K562 (cell line): ENCODE measurements around the gene RHOF. TPM values are rescaled to one million over a fixed set of nuclear protein-coding genes. Genes with fewer than 3 reads are reported as not detected.

Source experiments
- C11orf30 ChIP-seq: fragments of 450-650 bp; IDR thresholded peaks from 2 replicates; pipeline ENCODE4 v1.6.1; 2016; ENCODE audit warnings: low read depth, mild to moderate bottlenecking
- CBX1 ChIP-seq: sonication (generic); IDR thresholded peaks from 2 replicates; pipeline ENCODE4 v1.6.1; 2016; ENCODE audit warnings: antibody characterized with exemption, low read depth, mild to moderate bottlenecking
- COPS2 ChIP-seq: fragments of 450-650 bp; conservative IDR thresholded peaks from 2 replicates; pipeline ENCODE4 v1.6.1; 2016; ENCODE audit warnings: mild to moderate bottlenecking, moderate library complexity
- CXXC5 ChIP-seq: fragments of 250-450 bp; sonication (Bioruptor Pico); IDR thresholded peaks from 2 replicates; pipeline ENCODE4 v1.8.0; 2022; ENCODE audit warnings: inconsistent platforms, mild to moderate bottlenecking, moderate library complexity
- DACH1 ChIP-seq: fragments of 450-650 bp; IDR thresholded peaks from 2 replicates; pipeline ENCODE4 v1.6.1; 2018; ENCODE audit not compliant: partially characterized antibody
- HDAC8 ChIP-seq: fragments of 450-650 bp; IDR thresholded peaks from 2 replicates; pipeline ENCODE4 v1.6.1; 2016; ENCODE audit warnings: mild to moderate bottlenecking, missing genetic modification characterization, moderate library complexity, missing compliant biosample characterization
- ZFP36 ChIP-seq: fragments of 150-350 bp; IDR thresholded peaks from 2 replicates; pipeline ENCODE4 v1.6.1; 2018; ENCODE audit warnings: low read length, low read depth; ENCODE audit not compliant: partially characterized antibody
- ZNF224 ChIP-seq: sonication (generic); formaldehyde crosslinking; IDR thresholded peaks from 2 replicates; pipeline ENCODE4 v1.8.0; 2022; ENCODE audit warnings: mild to moderate bottlenecking, missing genetic modification reagents
- polyA plus RNA-seq, 8 experiments: library from polyadenylated mRNA; depleted of rRNA in 4 of 8; stranded (reverse) in 5 of 8; unstranded in 3 of 8; fragments of >200 nt; fragmentation: Nextera tagmentation in 2 of 8; fragmentation: Illumina TruSeq in 1 of 8; extraction: Ambion mirVana in 2 of 8; extraction: Trizol in 1 of 8; gene quantifications; 2 replicates each; pipeline versions ENCODE4 v1.2.1 to v1.2.3, GENCODE V29; 2011 to 2014; ENCODE audit warnings: inconsistent platforms in 1 of 8, missing spikeins in 1 of 8
- total RNA-seq, 7 experiments: library from RNA; depleted of rRNA in 6 of 7; stranded (reverse); fragments of >200 nt in 6 of 7; fragmentation: Illumina TruSeq in 2 of 7; extraction: Trizol in 2 of 7; gene quantifications; 2 replicates each; pipeline versions ENCODE4 v1.2.1 to v1.2.3, GENCODE V29; 2011 to 2021; ENCODE audit warnings: low replicate concordance in 1 of 7
- TF ChIP-seq, protein P1 (sequence below): sonication (generic); formaldehyde crosslinking; IDR thresholded peaks from 2 replicates; pipeline ENCODE4 v1.8.0; 2022; ENCODE audit warnings: mild to moderate bottlenecking, missing genetic modification reagents, borderline replicate concordance
- TF ChIP-seq, protein P2 (sequence below): sonication (generic); formaldehyde crosslinking; IDR thresholded peaks from 2 replicates; pipeline ENCODE4 v1.8.0; 2022; ENCODE audit warnings: mild to moderate bottlenecking, missing genetic modification reagents
- TF ChIP-seq, protein P3 (sequence below): fragments of 450-650 bp; IDR thresholded peaks from 2 replicates; pipeline ENCODE4 v1.6.1; 2016; ENCODE audit warnings: low read depth, mild to moderate bottlenecking, moderate library complexity
- TF ChIP-seq, protein P4 (sequence below): sonication (generic); formaldehyde crosslinking; IDR thresholded peaks from 2 replicates; pipeline ENCODE4 v1.8.0; 2023; ENCODE audit warnings: missing genetic modification reagents, mild to moderate bottlenecking, borderline replicate concordance
- TF ChIP-seq, protein P5 (sequence below): IDR thresholded peaks from 3 replicates; pipeline ENCODE4 v1.6.1; 2011; ENCODE audit warnings: borderline replicate concordance, mild to moderate bottlenecking; ENCODE audit not compliant: insufficient read length, insufficient read depth
- TF ChIP-seq, protein P6 (sequence below), 2 experiments: IDR thresholded peaks; 2 replicates each; pipeline ENCODE4 v1.6.1; 2011; ENCODE audit warnings: borderline replicate concordance in 1 of 2, control low read depth in 1 of 2, low read depth in 1 of 2, low read length in 1 of 2, mild to moderate bottlenecking in 1 of 2, mixed read lengths in 1 of 2, moderate library complexity in 1 of 2; ENCODE audit not compliant: insufficient read depth in 1 of 2, insufficient read length in 1 of 2, poor library complexity in 1 of 2, severe bottlenecking in 1 of 2; ENCODE audit errors: extremely low read depth in 1 of 2

The RHOF gene
- total and polyA plus RNA-seq, 9 of the 15 experiments (the other 6 are each of a cell fraction or from before 2014, with no cell fraction given), result 0.13 to 10.1 (median 4.0) TPM

DNA sequence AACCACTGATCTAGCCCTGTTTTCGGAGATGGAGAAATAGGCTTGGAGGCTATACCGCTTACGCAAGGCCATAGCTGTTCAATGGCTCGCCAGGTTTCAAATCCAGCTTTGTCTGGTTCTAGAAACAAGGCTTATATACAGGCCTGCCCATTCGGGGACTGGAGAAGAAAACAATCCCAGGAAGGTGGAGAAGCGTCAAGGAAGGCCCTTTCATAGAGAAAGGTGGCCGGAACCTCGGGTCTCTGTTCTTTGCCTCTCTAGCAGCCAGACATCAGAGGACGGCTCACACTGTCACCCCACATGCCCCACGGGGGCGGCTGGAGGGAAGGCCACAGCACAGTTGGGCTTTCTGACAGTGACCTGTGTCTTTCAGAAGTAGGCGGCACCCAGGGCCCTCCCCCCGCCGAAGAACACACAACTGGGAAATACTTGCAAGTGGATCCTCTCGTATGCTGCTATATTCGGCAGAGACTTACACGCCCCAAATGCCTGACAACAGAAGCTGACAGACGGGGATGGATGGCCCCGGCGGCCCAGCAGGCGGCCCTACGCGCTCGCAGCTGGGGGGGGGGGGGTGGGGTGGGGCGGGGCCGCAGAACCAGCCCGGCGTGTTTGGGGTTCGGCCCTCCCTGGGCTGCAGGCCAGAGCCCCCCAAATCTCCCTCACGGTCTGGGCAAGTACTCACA, 5.8 kb upstream of the RHOF start (continued):
- TF ChIP-seq, protein P1, sequence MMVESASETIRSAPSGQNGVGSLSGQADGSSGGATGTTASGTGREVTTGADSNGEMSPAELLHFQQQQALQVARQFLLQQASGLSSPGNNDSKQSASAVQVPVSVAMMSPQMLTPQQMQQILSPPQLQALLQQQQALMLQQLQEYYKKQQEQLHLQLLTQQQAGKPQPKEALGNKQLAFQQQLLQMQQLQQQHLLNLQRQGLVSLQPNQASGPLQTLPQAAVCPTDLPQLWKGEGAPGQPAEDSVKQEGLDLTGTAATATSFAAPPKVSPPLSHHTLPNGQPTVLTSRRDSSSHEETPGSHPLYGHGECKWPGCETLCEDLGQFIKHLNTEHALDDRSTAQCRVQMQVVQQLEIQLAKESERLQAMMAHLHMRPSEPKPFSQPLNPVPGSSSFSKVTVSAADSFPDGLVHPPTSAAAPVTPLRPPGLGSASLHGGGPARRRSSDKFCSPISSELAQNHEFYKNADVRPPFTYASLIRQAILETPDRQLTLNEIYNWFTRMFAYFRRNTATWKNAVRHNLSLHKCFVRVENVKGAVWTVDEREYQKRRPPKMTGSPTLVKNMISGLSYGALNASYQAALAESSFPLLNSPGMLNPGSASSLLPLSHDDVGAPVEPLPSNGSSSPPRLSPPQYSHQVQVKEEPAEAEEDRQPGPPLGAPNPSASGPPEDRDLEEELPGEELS (CRISPR knock-in tag), result no peak
- no peak for TF ChIP-seq DACH1
- no peak for TF ChIP-seq CXXC5 (CRISPR knock-in tag)
- TF ChIP-seq COPS2, result no peak
- TF ChIP-seq, protein P2, sequence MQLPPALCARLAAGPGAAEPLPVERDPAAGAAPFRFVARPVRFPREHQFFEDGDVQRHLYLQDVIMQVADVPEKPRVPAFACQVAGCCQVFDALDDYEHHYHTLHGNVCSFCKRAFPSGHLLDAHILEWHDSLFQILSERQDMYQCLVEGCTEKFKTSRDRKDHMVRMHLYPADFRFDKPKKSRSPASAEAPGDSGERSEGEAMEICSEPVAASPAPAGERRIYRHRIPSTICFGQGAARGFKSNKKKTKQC (CRISPR knock-in tag), result no peak
- TF ChIP-seq ZFP36, result no peak
- no peak for TF ChIP-seq CBX1
- no peak for TF ChIP-seq HDAC8
- TF ChIP-seq, protein P3, sequence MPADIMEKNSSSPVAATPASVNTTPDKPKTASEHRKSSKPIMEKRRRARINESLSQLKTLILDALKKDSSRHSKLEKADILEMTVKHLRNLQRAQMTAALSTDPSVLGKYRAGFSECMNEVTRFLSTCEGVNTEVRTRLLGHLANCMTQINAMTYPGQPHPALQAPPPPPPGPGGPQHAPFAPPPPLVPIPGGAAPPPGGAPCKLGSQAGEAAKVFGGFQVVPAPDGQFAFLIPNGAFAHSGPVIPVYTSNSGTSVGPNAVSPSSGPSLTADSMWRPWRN, result no peak
- no peak for TF ChIP-seq ZNF224 (CRISPR knock-in tag)
- TF ChIP-seq, protein P4, sequence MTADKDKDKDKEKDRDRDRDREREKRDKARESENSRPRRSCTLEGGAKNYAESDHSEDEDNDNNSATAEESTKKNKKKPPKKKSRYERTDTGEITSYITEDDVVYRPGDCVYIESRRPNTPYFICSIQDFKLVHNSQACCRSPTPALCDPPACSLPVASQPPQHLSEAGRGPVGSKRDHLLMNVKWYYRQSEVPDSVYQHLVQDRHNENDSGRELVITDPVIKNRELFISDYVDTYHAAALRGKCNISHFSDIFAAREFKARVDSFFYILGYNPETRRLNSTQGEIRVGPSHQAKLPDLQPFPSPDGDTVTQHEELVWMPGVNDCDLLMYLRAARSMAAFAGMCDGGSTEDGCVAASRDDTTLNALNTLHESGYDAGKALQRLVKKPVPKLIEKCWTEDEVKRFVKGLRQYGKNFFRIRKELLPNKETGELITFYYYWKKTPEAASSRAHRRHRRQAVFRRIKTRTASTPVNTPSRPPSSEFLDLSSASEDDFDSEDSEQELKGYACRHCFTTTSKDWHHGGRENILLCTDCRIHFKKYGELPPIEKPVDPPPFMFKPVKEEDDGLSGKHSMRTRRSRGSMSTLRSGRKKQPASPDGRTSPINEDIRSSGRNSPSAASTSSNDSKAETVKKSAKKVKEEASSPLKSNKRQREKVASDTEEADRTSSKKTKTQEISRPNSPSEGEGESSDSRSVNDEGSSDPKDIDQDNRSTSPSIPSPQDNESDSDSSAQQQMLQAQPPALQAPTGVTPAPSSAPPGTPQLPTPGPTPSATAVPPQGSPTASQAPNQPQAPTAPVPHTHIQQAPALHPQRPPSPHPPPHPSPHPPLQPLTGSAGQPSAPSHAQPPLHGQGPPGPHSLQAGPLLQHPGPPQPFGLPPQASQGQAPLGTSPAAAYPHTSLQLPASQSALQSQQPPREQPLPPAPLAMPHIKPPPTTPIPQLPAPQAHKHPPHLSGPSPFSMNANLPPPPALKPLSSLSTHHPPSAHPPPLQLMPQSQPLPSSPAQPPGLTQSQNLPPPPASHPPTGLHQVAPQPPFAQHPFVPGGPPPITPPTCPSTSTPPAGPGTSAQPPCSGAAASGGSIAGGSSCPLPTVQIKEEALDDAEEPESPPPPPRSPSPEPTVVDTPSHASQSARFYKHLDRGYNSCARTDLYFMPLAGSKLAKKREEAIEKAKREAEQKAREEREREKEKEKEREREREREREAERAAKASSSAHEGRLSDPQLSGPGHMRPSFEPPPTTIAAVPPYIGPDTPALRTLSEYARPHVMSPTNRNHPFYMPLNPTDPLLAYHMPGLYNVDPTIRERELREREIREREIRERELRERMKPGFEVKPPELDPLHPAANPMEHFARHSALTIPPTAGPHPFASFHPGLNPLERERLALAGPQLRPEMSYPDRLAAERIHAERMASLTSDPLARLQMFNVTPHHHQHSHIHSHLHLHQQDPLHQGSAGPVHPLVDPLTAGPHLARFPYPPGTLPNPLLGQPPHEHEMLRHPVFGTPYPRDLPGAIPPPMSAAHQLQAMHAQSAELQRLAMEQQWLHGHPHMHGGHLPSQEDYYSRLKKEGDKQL (CRISPR knock-in tag), result no peak
- TF ChIP-seq, protein P5, sequence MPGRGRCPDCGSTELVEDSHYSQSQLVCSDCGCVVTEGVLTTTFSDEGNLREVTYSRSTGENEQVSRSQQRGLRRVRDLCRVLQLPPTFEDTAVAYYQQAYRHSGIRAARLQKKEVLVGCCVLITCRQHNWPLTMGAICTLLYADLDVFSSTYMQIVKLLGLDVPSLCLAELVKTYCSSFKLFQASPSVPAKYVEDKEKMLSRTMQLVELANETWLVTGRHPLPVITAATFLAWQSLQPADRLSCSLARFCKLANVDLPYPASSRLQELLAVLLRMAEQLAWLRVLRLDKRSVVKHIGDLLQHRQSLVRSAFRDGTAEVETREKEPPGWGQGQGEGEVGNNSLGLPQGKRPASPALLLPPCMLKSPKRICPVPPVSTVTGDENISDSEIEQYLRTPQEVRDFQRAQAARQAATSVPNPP, result no peak
- TF ChIP-seq, protein P6, sequence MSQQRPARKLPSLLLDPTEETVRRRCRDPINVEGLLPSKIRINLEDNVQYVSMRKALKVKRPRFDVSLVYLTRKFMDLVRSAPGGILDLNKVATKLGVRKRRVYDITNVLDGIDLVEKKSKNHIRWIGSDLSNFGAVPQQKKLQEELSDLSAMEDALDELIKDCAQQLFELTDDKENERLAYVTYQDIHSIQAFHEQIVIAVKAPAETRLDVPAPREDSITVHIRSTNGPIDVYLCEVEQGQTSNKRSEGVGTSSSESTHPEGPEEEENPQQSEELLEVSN (IDR thresholded peaks at IDR 0.05; ENCODE audit: borderline replicate concordance in 1 of 2, extremely low read depth in 1 of 2, insufficient read depth in 1 of 2, insufficient read length in 1 of 2, low read depth in 1 of 2, low read length in 1 of 2, poor library complexity in 1 of 2, severe bottlenecking in 1 of 2), result peak in 1 of 2 experiments; percentile 80
- no peak for TF ChIP-seq C11orf30
